Smooth muscle cell (in vitro differentiated cells): ENCODE measurements around the gene CFAP43. TPM values are rescaled to one million over a fixed set of nuclear protein-coding genes. Genes with fewer than 3 reads are reported as not detected.

Source experiments
- DNase-seq: peaks from one replicate; lab custom pipeline; 2025; ENCODE audit not compliant: unreplicated experiment; lab: John Stamatoyannopoulos, UW
- H2AFZ ChIP-seq: fragments of 200-600 bp; sonication (generic); 2 replicates; pipeline ENCODE4 v1.6.0; 2016; ENCODE audit warnings: antibody characterized with exemption, low read depth, mild to moderate bottlenecking
- H3F3A ChIP-seq: fragments of 200-600 bp; sonication (generic); 2 replicates; pipeline ENCODE4 v1.6.0; 2017; ENCODE audit warnings: antibody characterized with exemption, low read depth
- H3K27ac ChIP-seq: fragments of 200-600 bp; sonication (generic); 2 replicates; pipeline ENCODE4 v1.5.1; 2016; ENCODE audit warnings: low read depth, mild to moderate bottlenecking
- H3K27me3 ChIP-seq: fragments of 200-600 bp; sonication (generic); 2 replicates; pipeline ENCODE4 v1.6.1; 2016; ENCODE audit warnings: low read depth, mild to moderate bottlenecking
- H3K36me3 ChIP-seq: fragments of 200-600 bp; sonication (generic); 2 replicates; pipeline ENCODE4 v1.5.1; 2016; ENCODE audit warnings: low read depth
- H3K4me1 ChIP-seq: fragments of 200-600 bp; sonication (generic); 2 replicates; pipeline ENCODE4 v1.5.1; 2016; ENCODE audit warnings: low read depth
- H3K4me2 ChIP-seq: fragments of 200-600 bp; sonication (generic); 2 replicates; pipeline ENCODE4 v1.6.0; 2016; ENCODE audit warnings: mild to moderate bottlenecking
- H3K4me3 ChIP-seq: fragments of 200-600 bp; sonication (generic); 2 replicates; pipeline ENCODE4 v1.5.1; 2016; ENCODE audit warnings: mild to moderate bottlenecking
- H3K79me2 ChIP-seq: fragments of 200-600 bp; sonication (generic); 2 replicates; pipeline ENCODE4 v1.6.0; 2016; ENCODE audit warnings: low read depth, mild to moderate bottlenecking
- H3K9ac ChIP-seq: fragments of 200-600 bp; sonication (generic); 2 replicates; pipeline ENCODE4 v1.6.0; 2016; ENCODE audit warnings: low read depth
- H3K9me3 ChIP-seq: fragments of 200-600 bp; sonication (generic); replicated peaks from 2 replicates; pipeline ENCODE4 v1.5.1; 2016; ENCODE audit warnings: low read depth
- H4K20me1 ChIP-seq: fragments of 200-600 bp; sonication (generic); 2 replicates; pipeline ENCODE4 v1.6.0; 2016; ENCODE audit warnings: low read depth
- CTCF ChIP-seq: fragments of 200-600 bp; sonication (generic); IDR thresholded peaks from 2 replicates; pipeline ENCODE4 v1.5.1; 2017; ENCODE audit warnings: borderline replicate concordance, mild to moderate bottlenecking, antibody characterized with exemption; ENCODE audit not compliant: insufficient read depth, poor library complexity, severe bottlenecking
- WGBS: methylation state at CpG from one replicate; pipeline ENCODE4 v1.1.7; 2016; ENCODE audit warnings: low lambda C conversion rate; 5-methylcytosine and 5-hydroxymethylcytosine counted together
- microRNA counts: library from miRNA; unstranded; fragments of <30 nt; microRNA quantifications from one replicate; lab custom pipeline; 2016
- microRNA-seq: library from miRNA; unstranded; fragments of <30 nt; microRNA quantifications from one replicate; pipeline ENCODE4, GENCODE V29; 2016; ENCODE audit warnings: borderline number of aligned reads
- polyA plus RNA-seq: library from polyadenylated mRNA; unstranded; fragments of >200 nt; fragmentation: Nextera tagmentation; extraction: Ambion mirVana; gene quantifications from 2 replicates; pipeline ENCODE4 v1.2.1, GENCODE V29; 2016
- small RNA-seq: library from RNA; depleted of rRNA; stranded (forward); fragments of <200 nt; gene quantifications from one replicate; pipeline ENCODE3, GENCODE V24; 2014
- total RNA-seq: library from RNA; depleted of rRNA; stranded (reverse); fragments of >200 nt; gene quantifications from 2 replicates; pipeline ENCODE4 v1.2.3, GENCODE V29; 2014

CFAP43 gene
- total and polyA plus RNA-seq, 2 experiments from 2014 or later: 0.04 to 0.50 TPM

GRCh38 chr10:104084482-104085142, 147.6 kb downstream of the CFAP43 start:
- Histone ChIP-seq H3K27ac (peak overlapping the region; percentile 88), H3K4me2 (peak overlapping the region; percentile 77), H3K27me3 (no peaks in the 10 kb centered on the region), H3K9ac (peak overlapping the region; percentile 76), H3K9me3 (no peaks in the 10 kb centered on the region), H2AFZ (no peak overlapping the region), H3F3A (no peaks in the 10 kb centered on the region), H3K36me3 (no peaks in the 10 kb centered on the region), H3K79me2 (no peaks in the 10 kb centered on the region), H4K20me1 (no peaks in the 10 kb centered on the region), H3K4me3 (peak overlapping the region; percentile 43), H3K4me1 (peaks cover 15% of the 10 kb centered on the region)
- TF ChIP-seq CTCF: no peak
- 75% methylated on average over 5 of the region's 5 CpGs for WGBS
- no peak for DNase-seq

GRCh38 chr10:104081998-104082397, 150.2 kb downstream of the CFAP43 start:
- Histone ChIP-seq H3K9ac (no peak overlapping the region), H3K27ac (peak overlapping the region; percentile 88), H3K4me1 (peaks cover 23% of the 10 kb centered on the region), H3K79me2 (no peaks in the 10 kb centered on the region), H4K20me1 (no peaks in the 10 kb centered on the region), H3K4me3 (no peak overlapping the region), H3K27me3 (peaks cover 5% of the 10 kb centered on the region), H2AFZ (no peak overlapping the region), H3F3A (no peaks in the 10 kb centered on the region), H3K4me2 (peak overlapping the region; percentile 62), H3K9me3 (no peaks in the 10 kb centered on the region), H3K36me3 (no peaks in the 10 kb centered on the region)
- no peak for TF ChIP-seq CTCF
- DNase-seq: no peak
- 62% methylated on average over 5 of the region's 5 CpGs for WGBS

- no peak overlapping the region for H3K27ac ChIP-seq
- H3K36me3 ChIP-seq: no peaks in the 10 kb centered on the region
- H3K79me2 ChIP-seq: no peaks in the 10 kb centered on the region
- H4K20me1 ChIP-seq: no peaks in the 10 kb centered on the region
- H3F3A ChIP-seq: no peaks in the 10 kb centered on the region
- H3K9me3 ChIP-seq: no peaks in the 10 kb centered on the region
- no peak overlapping the region for H3K9ac ChIP-seq
- WGBS: 58% methylated on average over 1 of the region's 1 CpG
- peaks cover 8% of the 10 kb centered on the region for H3K27me3 ChIP-seq
- H3K4me1 ChIP-seq: peaks cover 35% of the 10 kb centered on the region
- no peak overlapping the region for H3K4me3 ChIP-seq
- DNase-seq: no peak
- no peak overlapping the region for H2AFZ ChIP-seq
- TF ChIP-seq CTCF: peak; percentile 21
- no peak overlapping the region for H3K4me2 ChIP-seq
These were observed 151.4 kb downstream of the CFAP43 start for GRCh38 chr10:104080762-104081161.

MicroRNAs within 50 kb of the gene (microRNA counts, 767-probe panel; counts per million panel counts)
- microRNA hsa-miR-609 (lab: Ali Mortazavi, UCI): 183 counts per million

Small RNA genes within 50 kb of the gene (microRNA-seq; reads per million reads assigned to microRNA genes)
- gene MIR4482 (not detected), gene MIR609 (not detected)

Small RNA genes within 50 kb of the gene (small RNA-seq; reads per million reads assigned to genes)
- 0.13 reads per million for gene MIR4482
- gene MIR609: not detected

Other genes starting within 250 kb of the CFAP43 start
- 140 and 150 TPM in 2 replicates for gene COL17A1, start 146.5 kb downstream of the CFAP43 start, total RNA-seq
- 31.5 and 167 TPM in 2 replicates for gene COL17A1, start 146.5 kb downstream of the CFAP43 start, polyA plus RNA-seq
- 4.1 and 5.3 TPM in 2 replicates for gene SFR1, start 110.2 kb downstream of the CFAP43 start, total RNA-seq
- gene SFR1, start 110.2 kb downstream of the CFAP43 start, polyA plus RNA-seq: 4.7 and 5.3 TPM in 2 replicates
- gene GSTO1, start 22.5 kb upstream of the CFAP43 start, total RNA-seq: 293 and 297 TPM in 2 replicates
- 407 and 440 TPM in 2 replicates for gene GSTO1, start 22.5 kb upstream of the CFAP43 start, polyA plus RNA-seq
- gene GSTO2, start 36.8 kb upstream of the CFAP43 start, total RNA-seq: 1.8 and 2.1 TPM in 2 replicates
- 3.7 and 4.9 TPM in 2 replicates for gene GSTO2, start 36.8 kb upstream of the CFAP43 start, polyA plus RNA-seq
- gene ITPRIP, start 106.1 kb upstream of the CFAP43 start, total RNA-seq: 26.5 and 33.6 TPM in 2 replicates
- gene ITPRIP, start 106.1 kb upstream of the CFAP43 start, polyA plus RNA-seq: 44.5 and 59.3 TPM in 2 replicates
- 0.04 and 0.54 TPM in 2 replicates for gene CFAP58, start 121.5 kb upstream of the CFAP43 start, total RNA-seq
- 0.39 and 0.73 TPM in 2 replicates for gene CFAP58, start 121.5 kb upstream of the CFAP43 start, polyA plus RNA-seq